ENCODE data around the gene NCK2.

- TF ChIP-seq CTCF (IDR thresholded peaks at IDR 0.05) = no peak
- no peak for TF ChIP-seq POLR2A (IDR thresholded peaks at IDR 0.05)
Observed at GRCh38 chr2:105859694-105859951, 114.9 kb downstream of the NCK2 start.

Measured in esophagus squamous epithelium (tissue), 4 donors.